ENCODE measurements around the gene GRIP2.

The GRIP2 gene

DNA sequence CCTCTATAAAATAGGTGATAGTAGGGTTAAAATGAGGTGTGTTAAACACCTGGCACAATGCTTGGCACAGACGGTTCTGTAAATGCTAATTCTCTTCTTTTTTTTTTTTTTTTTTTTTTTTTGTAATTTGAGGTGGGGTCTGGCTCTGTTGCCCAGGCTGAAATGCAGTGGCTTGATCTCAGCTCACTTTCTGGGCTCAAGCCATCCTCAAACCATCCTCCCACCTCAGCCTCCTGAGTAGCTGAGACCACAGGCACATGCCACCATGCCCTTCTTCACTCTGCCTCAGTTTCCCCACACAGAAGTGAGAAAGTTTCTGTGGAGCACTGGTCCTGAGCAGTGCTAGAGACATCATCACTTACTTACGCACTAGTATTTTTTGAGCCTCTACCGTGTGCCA lies 80.4 kb downstream of the GRIP2 start:
- Histone ChIP-seq H3K27ac (no peak overlapping the region), H3K4me3 (no peak overlapping the region)

GRCh38 chr3:14459384-14459783 lies 80.8 kb downstream of the GRIP2 start:
- Histone ChIP-seq H3K27ac (peak overlapping the region in 3 of 21 experiments; percentile 5 to 16 (median 14)), H3K4me3 (no peak overlapping the region)

DNA sequence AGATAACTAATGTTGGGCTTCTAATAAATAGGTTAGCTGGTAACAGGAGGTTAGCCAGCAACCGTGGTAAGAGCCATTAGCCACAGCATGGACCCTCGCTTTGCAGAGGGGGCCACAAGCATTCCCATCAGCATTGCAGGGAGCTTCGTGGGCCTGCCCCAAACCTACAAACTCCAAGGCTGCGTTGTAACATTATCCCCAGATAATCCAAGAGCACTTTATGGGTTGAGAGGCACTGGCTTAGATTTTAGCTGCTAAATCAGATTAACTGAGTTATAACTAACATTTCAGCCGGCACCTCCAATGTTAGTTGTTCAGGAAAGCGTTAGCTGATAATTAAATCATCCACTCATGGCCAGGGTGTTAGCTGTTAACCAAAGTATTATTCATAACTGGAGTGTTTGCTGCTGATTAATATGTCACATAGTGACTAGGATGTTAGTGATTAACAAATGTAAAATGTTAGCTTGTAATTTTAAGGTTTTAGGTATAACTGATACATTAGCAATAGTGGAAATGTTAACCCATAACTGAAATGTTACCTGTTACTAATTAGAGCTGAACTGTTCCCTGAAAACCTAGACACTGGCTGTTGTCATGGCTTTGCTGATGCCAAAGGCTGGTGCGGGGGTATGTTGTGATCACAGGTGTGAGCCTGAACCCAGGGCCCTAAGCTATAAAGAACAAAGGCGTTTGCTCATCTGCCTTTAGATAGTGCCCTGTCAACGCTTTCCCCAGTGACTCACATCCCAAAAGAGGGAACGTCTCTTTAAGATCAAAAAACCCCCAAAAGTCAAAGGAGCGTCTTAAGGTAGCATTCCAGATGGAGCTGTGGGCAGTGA lies 81.5 kb downstream of the GRIP2 start:
- Histone ChIP-seq H3K27ac (peak overlapping the region in 4 of 21 experiments; percentile 5 to 16 (median 12)), H3K4me3 (no peak overlapping the region)

GRCh38 chr3:14457999-14458398 lies 82.1 kb downstream of the GRIP2 start:
- no peak overlapping the region for H3K4me3 ChIP-seq
- H3K27ac ChIP-seq: peak overlapping the region in 3 of 21 experiments; percentile 5 to 23 (median 10)

- peak overlapping the region in 1 of 21 experiments; percentile 23 for H3K27ac ChIP-seq
These were observed 82.7 kb downstream of the GRIP2 start for GRCh38 chr3:14457481-14457880.

GRCh38 chr3:14456794-14457193 lies 83.3 kb downstream of the GRIP2 start:
- no peak overlapping the region for H3K4me3 ChIP-seq

More at GRCh38 chr3:14457481-14457880, 82.7 kb downstream of the GRIP2 start:
- no peak overlapping the region for H3K4me3 ChIP-seq

GRCh38 chr3:14455571-14456317 lies 84.4 kb downstream of the GRIP2 start:
- peak overlapping the region in 1 of 21 experiments; percentile 15 for H3K27ac ChIP-seq
- no peak overlapping the region for H3K4me3 ChIP-seq

More at GRCh38 chr3:14456794-14457193, 83.3 kb downstream of the GRIP2 start:
- no peak overlapping the region for H3K27ac ChIP-seq

GRCh38 chr3:14454639-14455310 lies 85.4 kb downstream of the GRIP2 start:
- Histone ChIP-seq H3K4me3 (no peak overlapping the region), H3K27ac (no peak overlapping the region)

DNA sequence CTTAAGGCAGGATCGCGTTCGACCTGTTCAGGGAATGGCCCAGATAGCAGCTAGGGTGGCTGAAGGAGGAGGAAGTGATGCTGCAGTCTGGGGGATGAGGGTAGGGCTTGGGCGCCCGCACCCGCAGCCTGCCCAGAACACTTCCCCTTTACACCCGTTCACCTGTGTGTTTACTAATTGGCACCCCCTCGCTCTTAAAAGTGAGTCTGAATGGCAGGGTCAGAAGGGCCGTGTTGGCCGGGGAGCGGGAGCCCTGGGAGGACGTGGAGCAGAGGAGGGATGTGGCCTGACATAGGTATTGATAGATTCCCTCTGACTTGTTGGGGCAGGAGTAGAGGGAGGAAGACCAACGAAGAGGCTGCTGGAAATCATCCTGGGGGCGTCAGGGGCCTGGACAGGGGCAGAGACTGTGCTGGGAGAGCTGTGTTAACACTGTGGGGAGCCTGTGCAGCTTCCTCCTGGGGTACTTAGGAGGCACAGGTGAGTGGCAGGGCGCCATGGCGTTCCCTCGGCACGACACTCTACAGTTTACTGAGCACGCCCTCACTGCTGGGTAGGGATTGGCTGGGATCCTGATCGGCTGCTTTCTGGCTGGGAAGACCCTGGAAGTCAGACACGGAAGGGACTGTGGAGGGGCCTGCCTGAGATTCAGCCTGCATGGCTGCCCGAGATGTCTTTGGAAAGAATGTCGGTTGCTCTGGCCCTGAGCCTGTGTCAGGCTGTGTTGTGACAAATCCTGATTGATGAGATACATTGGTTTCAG lies 86.1 kb downstream of the GRIP2 start:
- no peak overlapping the region for H3K4me3 ChIP-seq
- peak overlapping the region in 9 of 21 experiments; percentile 11 to 88 (median 37) for H3K27ac ChIP-seq

DNA sequence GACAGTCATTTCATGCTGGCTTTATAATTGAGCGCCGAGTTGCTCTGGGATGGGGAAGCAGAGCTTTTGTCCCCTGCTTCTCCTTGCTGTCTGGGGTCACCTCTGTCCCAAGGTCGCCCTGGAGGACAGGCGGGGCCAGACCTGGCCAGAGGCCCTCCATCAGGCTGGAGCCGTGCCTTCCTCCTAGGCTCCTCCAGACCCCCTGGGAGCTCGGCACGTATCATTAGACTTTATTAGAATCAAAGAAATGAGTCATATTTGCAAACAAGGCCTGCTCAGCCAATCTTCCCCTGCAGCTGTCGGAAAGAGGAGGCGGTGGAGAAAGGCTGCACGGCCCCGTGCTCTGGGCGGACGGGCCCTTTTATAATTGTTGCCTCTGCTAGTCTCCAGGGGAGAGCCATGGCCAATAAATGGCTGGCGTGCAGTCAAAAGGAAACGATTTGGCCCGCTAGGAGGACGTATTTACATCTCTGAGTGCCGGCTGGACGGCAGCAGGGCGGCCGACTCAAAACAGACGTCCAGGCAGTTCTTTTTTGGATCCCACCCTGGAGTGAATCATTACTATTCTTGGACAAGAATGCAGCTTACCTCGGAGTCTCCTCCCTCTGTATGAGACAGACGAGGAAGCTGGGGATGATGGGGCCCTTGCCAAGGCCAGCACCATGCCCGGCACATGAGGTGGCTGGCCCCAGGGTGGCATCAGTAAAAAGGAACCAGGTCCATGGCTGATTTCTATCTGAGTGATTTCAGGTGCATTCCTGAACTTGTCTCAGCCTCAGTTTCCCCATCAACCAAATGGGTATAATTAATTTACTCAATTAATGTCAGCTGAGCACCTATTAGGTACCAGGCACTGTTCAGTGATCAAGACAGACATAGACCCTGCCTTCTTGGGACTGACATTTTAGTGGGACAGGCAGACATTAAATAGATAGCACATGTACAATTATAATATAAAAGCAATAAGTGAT lies 87.1 kb downstream of the GRIP2 start:
- H3K4me3 ChIP-seq: no peak overlapping the region

GRCh38 chr3:14451844-14452739 lies 88.0 kb downstream of the GRIP2 start:
- Histone ChIP-seq H3K27ac (peak overlapping the region in 20 of 21 experiments; percentile 14 to 89 (median 70)), H3K4me3 (no peak overlapping the region)

More for the DNA sequence above, 87.1 kb downstream of the GRIP2 start:
- H3K27ac ChIP-seq: peak overlapping the region in 20 of 21 experiments; percentile 29 to 89 (median 70)

GRCh38 chr3:14450922-14451606 lies 89.1 kb downstream of the GRIP2 start:
- no peak overlapping the region for H3K4me3 ChIP-seq
- H3K27ac ChIP-seq: peak overlapping the region in 4 of 21 experiments; percentile 29 to 88 (median 72)

- no peak overlapping the region for H3K4me3 ChIP-seq
- H3K27ac ChIP-seq: no peak overlapping the region
These were observed 89.6 kb downstream of the GRIP2 start for GRCh38 chr3:14450506-14450905.

GRCh38 chr3:14448756-14449727 lies 91.1 kb downstream of the GRIP2 start:
- Histone ChIP-seq H3K4me3 (no peak overlapping the region), H3K27ac (no peak overlapping the region)

- Histone ChIP-seq H3K27ac (no peak overlapping the region), H3K4me3 (no peak overlapping the region)
These were observed 92.1 kb downstream of the GRIP2 start for GRCh38 chr3:14448063-14448462.
